Measurements from ENCODE around the gene CEACAM4. TPM values are rescaled to one million over a fixed set of nuclear protein-coding genes. Genes with fewer than 3 reads are reported as not detected.

Gene CEACAM4
- total RNA-seq, 6 donors from 2014 or later: 1.7 to 8.6 (median 5.0) TPM

DNA sequence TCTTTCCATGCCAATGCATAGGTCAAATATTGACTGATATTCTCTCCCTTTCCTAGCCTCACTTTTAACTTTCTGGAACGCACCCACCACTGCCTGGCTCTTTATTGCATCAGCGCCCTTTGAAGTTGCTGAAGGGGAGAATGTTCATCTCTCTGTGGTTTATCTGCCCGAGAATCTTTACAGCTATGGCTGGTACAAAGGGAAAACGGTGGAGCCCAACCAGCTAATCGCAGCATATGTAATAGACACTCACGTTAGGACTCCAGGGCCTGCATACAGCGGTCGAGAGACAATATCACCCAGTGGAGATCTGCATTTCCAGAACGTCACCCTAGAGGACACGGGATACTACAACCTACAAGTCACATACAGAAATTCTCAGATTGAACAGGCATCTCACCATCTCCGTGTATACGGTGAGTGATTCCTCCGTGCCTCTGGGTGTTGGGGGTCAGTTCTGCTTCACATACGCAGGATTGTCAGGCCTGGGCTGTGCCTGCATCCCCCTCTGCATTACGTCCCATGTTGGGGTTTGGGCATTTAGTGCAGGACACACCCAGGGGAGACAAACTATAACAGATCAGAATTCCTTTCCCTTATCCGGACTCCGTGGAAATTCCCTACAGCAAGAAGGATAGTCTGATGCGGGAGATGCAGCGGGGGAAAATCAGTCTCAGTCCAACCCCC is 49.6 kb downstream of the CEACAM4 start:
- no peak for ATAC-seq (ENCODE audit: low FRiP score in 2 of 2)

DNA sequence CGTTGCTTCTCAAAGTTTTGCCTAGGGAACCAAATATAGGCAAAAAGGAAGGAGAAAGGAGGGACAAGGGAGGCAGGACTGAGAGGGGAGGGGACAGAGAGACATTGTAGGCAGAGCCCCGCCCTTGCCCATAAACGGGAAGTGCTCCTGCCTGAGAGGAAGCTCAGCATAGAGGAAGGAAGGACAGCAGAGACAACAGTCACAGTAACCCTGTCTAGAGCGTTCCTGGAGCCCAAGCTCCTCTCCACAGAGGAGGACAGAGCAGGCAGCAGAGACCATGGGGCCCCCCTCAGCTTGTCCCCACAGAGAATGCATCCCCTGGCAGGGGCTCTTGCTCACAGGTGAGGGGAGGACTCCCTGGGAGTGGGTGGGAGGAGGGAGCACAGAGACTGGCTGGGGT is 50.9 kb downstream of the CEACAM4 start, which contains the start of gene CEACAM21:
Gene CEACAM21, plus strand, starts transcription at position 169 of the 400 bp plus-strand sequence. Its CDS starts 109 bp downstream, at position 278.
- DNase-seq: peak in 1 of 2 donors; percentile 89
- 16 to 25% methylated on average over 4 of the region's 4 CpGs for WGBS, 2 donors

More for the DNA sequence above, 49.6 kb downstream of the CEACAM4 start:
- Histone ChIP-seq H3K27ac (peak overlapping the region in 3 of 4 donors; percentile 7 to 88 (median 81)), H3K4me3 (peak overlapping the region in 1 of 4 donors; percentile 38), H3K27me3 (no peaks in the 10 kb centered on the region), H3K36me3 (peaks cover 0 to 7% (median 2%) of the 10 kb centered on the region in 4 donors), H3K4me1 (peaks cover 9 to 15% (median 11%) of the 10 kb centered on the region in 4 donors), H3K9me3 (peaks cover 0 to 16% (median 12%) of the 10 kb centered on the region in 4 donors)
- 81 to 92% methylated on average over 19 of the region's 19 CpGs for WGBS, 2 donors
- TF ChIP-seq POLR2AphosphoS5 (IDR thresholded peaks at IDR 0.05) (no peak), POLR2A (IDR thresholded peaks at IDR 0.05) (no peak), EP300 (IDR thresholded peaks at IDR 0.05) (no peak)
- TF ChIP-seq, protein P1, sequence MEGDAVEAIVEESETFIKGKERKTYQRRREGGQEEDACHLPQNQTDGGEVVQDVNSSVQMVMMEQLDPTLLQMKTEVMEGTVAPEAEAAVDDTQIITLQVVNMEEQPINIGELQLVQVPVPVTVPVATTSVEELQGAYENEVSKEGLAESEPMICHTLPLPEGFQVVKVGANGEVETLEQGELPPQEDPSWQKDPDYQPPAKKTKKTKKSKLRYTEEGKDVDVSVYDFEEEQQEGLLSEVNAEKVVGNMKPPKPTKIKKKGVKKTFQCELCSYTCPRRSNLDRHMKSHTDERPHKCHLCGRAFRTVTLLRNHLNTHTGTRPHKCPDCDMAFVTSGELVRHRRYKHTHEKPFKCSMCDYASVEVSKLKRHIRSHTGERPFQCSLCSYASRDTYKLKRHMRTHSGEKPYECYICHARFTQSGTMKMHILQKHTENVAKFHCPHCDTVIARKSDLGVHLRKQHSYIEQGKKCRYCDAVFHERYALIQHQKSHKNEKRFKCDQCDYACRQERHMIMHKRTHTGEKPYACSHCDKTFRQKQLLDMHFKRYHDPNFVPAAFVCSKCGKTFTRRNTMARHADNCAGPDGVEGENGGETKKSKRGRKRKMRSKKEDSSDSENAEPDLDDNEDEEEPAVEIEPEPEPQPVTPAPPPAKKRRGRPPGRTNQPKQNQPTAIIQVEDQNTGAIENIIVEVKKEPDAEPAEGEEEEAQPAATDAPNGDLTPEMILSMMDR (IDR thresholded peaks at IDR 0.05): no peak
- DNase-seq: no peak

DNA sequence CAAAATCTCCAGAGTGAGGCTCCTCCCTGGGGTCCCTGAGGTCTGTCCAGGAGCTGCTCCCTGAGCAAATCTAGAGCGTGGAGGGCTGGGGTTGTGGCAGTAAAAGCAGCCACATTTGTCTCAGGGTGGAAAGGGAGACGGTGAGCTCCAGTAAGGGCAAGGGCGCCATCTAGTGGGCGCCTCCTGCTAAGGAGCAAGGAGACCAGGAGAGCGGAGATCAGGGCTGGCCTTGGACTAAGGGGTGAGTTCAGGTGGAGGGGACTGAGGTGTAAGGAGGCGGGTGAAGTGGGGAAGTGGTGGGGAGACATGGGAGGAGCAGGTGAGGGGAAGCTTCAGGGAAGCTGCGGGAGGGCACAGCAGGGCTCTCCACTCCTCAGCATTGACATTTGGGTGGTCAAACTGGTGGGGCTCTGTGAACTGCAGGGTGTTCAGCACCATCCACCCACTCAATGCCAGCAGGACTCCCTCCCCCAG is 56.2 kb downstream of the CEACAM4 start:
- TF ChIP-seq EP300 (IDR thresholded peaks at IDR 0.05): no peak
- TF ChIP-seq, protein P1 (IDR thresholded peaks at IDR 0.05): peak; percentile 84 to 92 (median 87)
- TF ChIP-seq POLR2AphosphoS5 (IDR thresholded peaks at IDR 0.05): no peak
- no peak for TF ChIP-seq POLR2A (IDR thresholded peaks at IDR 0.05)
- Histone ChIP-seq H3K4me3 (no peak overlapping the region), H3K27me3 (no peaks in the 10 kb centered on the region), H3K27ac (no peak overlapping the region), H3K36me3 (no peaks in the 10 kb centered on the region), H3K4me1 (peaks cover 3 to 13% (median 8%) of the 10 kb centered on the region in 4 donors), H3K9me3 (no peaks in the 10 kb centered on the region)
- 0 to 5% methylated on average over 7 of the region's 7 CpGs for WGBS, 2 donors
- peak in 1 of 2 donors; percentile 82 for DNase-seq
- ATAC-seq (ENCODE audit: low FRiP score in 2 of 2): peak; percentile 90 to 94

More for the DNA sequence above, 50.9 kb downstream of the CEACAM4 start, which contains the start of gene CEACAM21:
- Histone ChIP-seq H3K9me3 (peaks cover 0 to 3% (median 1%) of the 10 kb centered on the region in 4 donors), H3K27ac (peak within 1 kb of the TSS; percentile 69 to 88 (median 83)), H3K4me3 (peak within 1 kb of the TSS in 3 of 4 donors; percentile 9 to 38 (median 18)), H3K4me1 (peaks cover 9 to 15% (median 12%) of the 10 kb centered on the region in 4 donors), H3K36me3 (peaks cover 0 to 4% (median 1%) of the 10 kb centered on the region in 4 donors), H3K27me3 (no peaks in the 10 kb centered on the region)
- ATAC-seq (ENCODE audit: low FRiP score in 2 of 2): peak; percentile 87 to 93
- TF ChIP-seq POLR2AphosphoS5 (IDR thresholded peaks at IDR 0.05) (peak; percentile 67 to 77), POLR2A (IDR thresholded peaks at IDR 0.05) (peak in 2 of 4 donors; percentile 35 to 78), EP300 (IDR thresholded peaks at IDR 0.05) (no peak)

DNA sequence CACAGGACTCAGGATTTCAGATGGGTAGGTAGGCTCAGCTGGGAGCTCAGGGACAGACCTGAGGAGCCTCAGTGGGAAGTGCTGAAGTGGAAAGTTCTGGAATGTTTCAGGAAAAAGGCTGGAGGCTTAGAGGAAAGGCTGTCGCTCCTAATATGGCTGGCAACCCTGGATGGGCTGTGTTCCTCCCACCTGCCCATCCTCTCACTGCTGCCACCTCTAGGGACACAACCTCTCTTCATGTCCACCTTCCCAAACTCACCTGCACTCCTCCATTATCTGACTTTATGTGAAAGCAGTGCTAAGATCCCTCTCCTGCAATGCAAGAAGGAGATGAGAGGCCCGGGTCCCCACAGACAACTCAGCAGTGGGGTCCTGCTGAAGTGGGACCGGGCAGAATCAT is 56.7 kb downstream of the CEACAM4 start:
- no peaks in the 10 kb centered on the region for H3K36me3 ChIP-seq
- H3K4me3 ChIP-seq: no peak overlapping the region
- no peaks in the 10 kb centered on the region for H3K9me3 ChIP-seq
- no peak overlapping the region for H3K27ac ChIP-seq
- 39 to 71% methylated on average over 3 of the region's 3 CpGs for WGBS, 2 donors
- TF ChIP-seq EP300 (IDR thresholded peaks at IDR 0.05): no peak
- peaks cover 2 to 9% (median 4%) of the 10 kb centered on the region in 4 donors for H3K4me1 ChIP-seq
- ATAC-seq (ENCODE audit: low FRiP score in 2 of 2): peak in 1 of 2 donors; percentile 43
- H3K27me3 ChIP-seq: peaks cover 0 to 3% (median under 1%) of the 10 kb centered on the region in 4 donors
- DNase-seq: no peak

DNA sequence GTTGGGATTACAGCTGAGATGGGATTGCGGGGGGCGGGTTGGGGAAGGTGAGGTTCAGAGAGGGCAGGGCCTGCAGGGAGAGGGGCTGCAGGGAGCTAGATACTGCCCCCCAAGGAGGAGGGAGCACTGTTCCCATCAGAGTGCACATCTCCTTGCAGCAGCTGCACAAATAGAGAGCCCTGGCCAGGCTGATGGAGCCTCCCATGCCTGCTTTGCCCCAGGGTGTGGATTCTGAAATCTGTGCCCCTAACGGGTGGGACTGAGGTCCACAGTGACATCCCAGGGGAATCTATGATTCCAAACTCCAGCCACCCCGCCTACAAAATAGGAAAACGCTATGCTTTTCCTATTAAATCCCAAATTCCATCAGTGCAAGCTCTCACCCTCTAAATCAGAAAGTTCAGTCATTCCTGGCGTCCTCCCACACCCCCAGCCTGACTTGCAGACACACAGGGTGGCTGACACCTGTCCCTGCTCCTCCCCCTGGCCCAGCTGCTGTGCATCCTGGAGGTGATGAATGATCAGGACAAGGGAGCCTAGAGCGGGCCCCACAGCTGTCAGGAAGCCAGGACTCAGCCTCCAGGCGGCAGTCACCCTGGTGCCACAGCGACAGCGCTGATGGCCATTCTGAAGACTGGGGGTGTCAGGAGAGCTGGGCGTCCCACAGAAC is 57.3 kb downstream of the CEACAM4 start:
- Histone ChIP-seq H3K27me3 (peaks cover 0 to 9% (median 6%) of the 10 kb centered on the region in 4 donors), H3K4me1 (peaks cover 7 to 14% (median 9%) of the 10 kb centered on the region in 4 donors), H3K27ac (no peak overlapping the region), H3K9me3 (no peaks in the 10 kb centered on the region), H3K4me3 (no peak overlapping the region), H3K36me3 (no peaks in the 10 kb centered on the region)
- ATAC-seq (ENCODE audit: low FRiP score in 2 of 2) (no peak), DNase-seq (peak in 1 of 2 donors; percentile 27)
- WGBS, 2 donors: 71 to 78% methylated on average over 7 to 11 of the region's 11 CpGs
- TF ChIP-seq, protein P1 (IDR thresholded peaks at IDR 0.05): no peak
- no peak for TF ChIP-seq POLR2A (IDR thresholded peaks at IDR 0.05)
- TF ChIP-seq POLR2AphosphoS5 (IDR thresholded peaks at IDR 0.05): no peak
- no peak for TF ChIP-seq EP300 (IDR thresholded peaks at IDR 0.05)

Small RNA genes within 50 kb of the gene (small RNA-seq; reads per million reads assigned to genes)
- 0 reads per million in 4 donors for gene AC243960.4

Other genes with a start within 250 kb of the CEACAM4 start
- gene EXOSC5, start 229.7 kb downstream of the CEACAM4 start, total RNA-seq: 10 to 100 TPM in 4 of 6 donors, 1 to 10 TPM in 1, under 1 TPM in 1; 0.89 to 18.4 (median 16.0) TPM
- gene BCKDHA, start 229.3 kb downstream of the CEACAM4 start, total RNA-seq: 10 to 100 TPM; 28.4 to 71.7 (median 63.3) TPM
- 10 to 100 TPM; 10.0 to 39.1 (median 23.4) TPM for gene B3GNT8, start 199.7 kb downstream of the CEACAM4 start, total RNA-seq
- gene DMAC2, start 187.2 kb downstream of the CEACAM4 start, total RNA-seq: 10 to 100 TPM; 28.9 to 63.1 (median 38.3) TPM
- gene ERICH4, start 183.9 kb downstream of the CEACAM4 start, total RNA-seq: not detected
- 10 to 100 TPM in 4 of 6 donors, 1 to 10 TPM in 2; 2.3 to 22.4 (median 16.3) TPM for gene CEACAM21, start 50.9 kb downstream of the CEACAM4 start, total RNA-seq
- under 1 TPM in 3 of 6 donors, not detected in 3; 0.23 to 0.30 (median 0.27) TPM for gene CEACAM7, start 61.2 kb upstream of the CEACAM4 start, total RNA-seq
- 10 to 100 TPM in 4 of 6 donors, 1 to 10 TPM in 2; 5.5 to 55.2 (median 23.8) TPM for gene CEACAM5, start 81.6 kb upstream of the CEACAM4 start, total RNA-seq
- gene CEACAM6, start 128.5 kb upstream of the CEACAM4 start, total RNA-seq: 100 to 1,000 TPM; 140 to 651 (median 539) TPM
- gene CEACAM3, start 169.5 kb upstream of the CEACAM4 start, total RNA-seq: 1 to 10 TPM in 5 of 6 donors, not detected in 1; 1.4 to 6.0 (median 2.7) TPM
- gene LYPD4, start 217.6 kb upstream of the CEACAM4 start, total RNA-seq: not detected
- gene DMRTC2, start 218.0 kb upstream of the CEACAM4 start, total RNA-seq: not detected
- gene RPS19, start 233.2 kb upstream of the CEACAM4 start, total RNA-seq: 1,000 to 10,000 TPM in 5 of 6 donors, 100 to 1,000 TPM in 1; 677 to 2,013 (median 1,382) TPM

All from upper lobe of left lung (tissue), 6 donors.